PFSK-1 (cell line): Measurements from ENCODE around the gene USP43.

Source experiments
- FOXP2 ChIP-seq: optimal IDR thresholded peaks from 2 replicates; pipeline ENCODE3; 2011; ENCODE audit warnings: borderline replicate concordance, control low read depth, inconsistent platforms; ENCODE audit not compliant: insufficient read depth; ENCODE audit errors: extremely low read length, extremely low read depth
- POLR2AphosphoS5 ChIP-seq: IDR thresholded peaks from 2 replicates; pipeline ENCODE4 v1.6.1; 2012; ENCODE audit warnings: low read depth, mild to moderate bottlenecking, control low read depth, low read length, moderate library complexity
- SIN3A ChIP-seq: IDR thresholded peaks from 2 replicates; pipeline ENCODE4 v1.6.1; 2012; ENCODE audit warnings: mild to moderate bottlenecking, low read length, moderate library complexity, borderline replicate concordance; ENCODE audit not compliant: insufficient read depth
- TAF1 ChIP-seq: IDR thresholded peaks from 2 replicates; pipeline ENCODE4 v1.6.1; 2012; ENCODE audit warnings: low read length, control low read depth, borderline replicate concordance; ENCODE audit not compliant: insufficient read depth
- TF ChIP-seq, protein P1 (sequence below), 2 experiments: IDR thresholded peaks; 2 replicates each; pipeline versions ENCODE4 v1.6.1 to v1.8.0; 2011 to 2012; ENCODE audit warnings: low read depth in 2 of 2, low read length in 2 of 2, control low read depth in 1 of 2, inconsistent platforms in 1 of 2, mild to moderate bottlenecking in 1 of 2, moderate library complexity in 1 of 2; ENCODE audit not compliant: insufficient read depth in 1 of 2

Gene USP43

GRCh38 chr17:9696279-9697044 lies 51.1 kb downstream of the USP43 start:
- TF ChIP-seq SIN3A: no peak
- TF ChIP-seq FOXP2: no peak
- TF ChIP-seq POLR2AphosphoS5: no peak
- no peak for TF ChIP-seq TAF1
- TF ChIP-seq, protein P1, sequence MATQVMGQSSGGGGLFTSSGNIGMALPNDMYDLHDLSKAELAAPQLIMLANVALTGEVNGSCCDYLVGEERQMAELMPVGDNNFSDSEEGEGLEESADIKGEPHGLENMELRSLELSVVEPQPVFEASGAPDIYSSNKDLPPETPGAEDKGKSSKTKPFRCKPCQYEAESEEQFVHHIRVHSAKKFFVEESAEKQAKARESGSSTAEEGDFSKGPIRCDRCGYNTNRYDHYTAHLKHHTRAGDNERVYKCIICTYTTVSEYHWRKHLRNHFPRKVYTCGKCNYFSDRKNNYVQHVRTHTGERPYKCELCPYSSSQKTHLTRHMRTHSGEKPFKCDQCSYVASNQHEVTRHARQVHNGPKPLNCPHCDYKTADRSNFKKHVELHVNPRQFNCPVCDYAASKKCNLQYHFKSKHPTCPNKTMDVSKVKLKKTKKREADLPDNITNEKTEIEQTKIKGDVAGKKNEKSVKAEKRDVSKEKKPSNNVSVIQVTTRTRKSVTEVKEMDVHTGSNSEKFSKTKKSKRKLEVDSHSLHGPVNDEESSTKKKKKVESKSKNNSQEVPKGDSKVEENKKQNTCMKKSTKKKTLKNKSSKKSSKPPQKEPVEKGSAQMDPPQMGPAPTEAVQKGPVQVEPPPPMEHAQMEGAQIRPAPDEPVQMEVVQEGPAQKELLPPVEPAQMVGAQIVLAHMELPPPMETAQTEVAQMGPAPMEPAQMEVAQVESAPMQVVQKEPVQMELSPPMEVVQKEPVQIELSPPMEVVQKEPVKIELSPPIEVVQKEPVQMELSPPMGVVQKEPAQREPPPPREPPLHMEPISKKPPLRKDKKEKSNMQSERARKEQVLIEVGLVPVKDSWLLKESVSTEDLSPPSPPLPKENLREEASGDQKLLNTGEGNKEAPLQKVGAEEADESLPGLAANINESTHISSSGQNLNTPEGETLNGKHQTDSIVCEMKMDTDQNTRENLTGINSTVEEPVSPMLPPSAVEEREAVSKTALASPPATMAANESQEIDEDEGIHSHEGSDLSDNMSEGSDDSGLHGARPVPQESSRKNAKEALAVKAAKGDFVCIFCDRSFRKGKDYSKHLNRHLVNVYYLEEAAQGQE (IDR thresholded peaks at IDR 0.05; ENCODE audit: insufficient read depth in 1 of 2, low read depth in 2 of 2, low read length in 2 of 2): no peak

GRCh38 chr17:9700136-9700535 lies 54.8 kb downstream of the USP43 start:
- TF ChIP-seq FOXP2 (no peak), SIN3A (no peak), POLR2AphosphoS5 (no peak), TAF1 (no peak)
- TF ChIP-seq, protein P1 (IDR thresholded peaks at IDR 0.05; ENCODE audit: insufficient read depth in 1 of 2, low read depth in 2 of 2, low read length in 2 of 2): no peak

- no peak for TF ChIP-seq POLR2AphosphoS5
- TF ChIP-seq SIN3A: no peak
- TF ChIP-seq TAF1: no peak
- TF ChIP-seq FOXP2: no peak
- TF ChIP-seq, protein P1 (IDR thresholded peaks at IDR 0.05; ENCODE audit: insufficient read depth in 1 of 2, low read depth in 2 of 2, low read length in 2 of 2): no peak
These were observed 55.6 kb downstream of the USP43 start for GRCh38 chr17:9700754-9701476.

DNA sequence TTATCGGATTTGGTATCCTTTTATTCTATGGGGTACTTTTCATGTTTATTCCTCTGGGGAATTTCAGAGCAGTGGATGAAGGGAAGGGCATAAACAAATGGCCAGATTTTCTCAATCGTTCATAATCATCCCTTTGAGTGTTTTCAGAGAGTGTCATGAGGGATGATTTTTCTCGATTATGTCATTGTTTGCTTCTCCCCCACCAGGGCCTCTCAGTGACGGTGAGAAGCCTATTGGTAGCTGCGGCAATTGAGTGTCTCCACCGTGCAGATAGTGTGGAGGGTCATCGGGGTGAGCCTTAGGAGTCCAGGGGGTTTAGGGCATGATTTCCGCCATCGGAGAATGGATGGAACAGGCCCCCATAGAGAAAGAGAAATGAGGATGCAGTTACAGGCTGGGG lies 57.2 kb downstream of the USP43 start:
- TF ChIP-seq FOXP2 (no peak), POLR2AphosphoS5 (no peak), SIN3A (no peak), TAF1 (no peak)
- TF ChIP-seq, protein P1 (IDR thresholded peaks at IDR 0.05; ENCODE audit: insufficient read depth in 1 of 2, low read depth in 2 of 2, low read length in 2 of 2): no peak
